H9 (cell line): ENCODE data around the gene CCBE1. TPM values are rescaled to one million over a fixed set of nuclear protein-coding genes. Genes with fewer than 3 reads are reported as not detected.

Experiments
- DNase-seq: peaks from one replicate; pipeline ENCODE4 v3.0.0-alpha.2; 2017
- H2AFZ ChIP-seq: one replicate; pipeline ENCODE4 v1.6.1; 2013; ENCODE audit warnings: mild to moderate bottlenecking, low read length, control low read depth, moderate library complexity
- H2AK5ac ChIP-seq: 2 replicates; pipeline ENCODE4 v1.6.1; 2013; ENCODE audit warnings: low read length, control low read depth, mixed read lengths; ENCODE audit not compliant: insufficient read length
- H2BK120ac ChIP-seq: one replicate; pipeline ENCODE4 v1.6.1; 2013; ENCODE audit warnings: low read depth, mild to moderate bottlenecking, low read length, control low read depth, inconsistent platforms; ENCODE audit not compliant: poor library complexity, severe bottlenecking
- H2BK12ac ChIP-seq: 2 replicates; pipeline ENCODE4 v1.6.1; 2013; ENCODE audit warnings: low read length, control low read depth, mixed read lengths, low read depth; ENCODE audit not compliant: insufficient read length
- H2BK15ac ChIP-seq: 2 replicates; pipeline ENCODE4 v1.6.1; 2013; ENCODE audit warnings: low read depth, low read length, control low read depth
- H2BK20ac ChIP-seq: one replicate; pipeline ENCODE4 v1.6.1; 2013; ENCODE audit warnings: low read depth, mild to moderate bottlenecking, low read length, control low read depth, inconsistent platforms; ENCODE audit not compliant: poor library complexity, severe bottlenecking
- H2BK5ac ChIP-seq: 2 replicates; pipeline ENCODE4 v1.6.1; 2013; ENCODE audit warnings: low read length, control low read depth, mixed read lengths; ENCODE audit not compliant: insufficient read length
- H3K14ac ChIP-seq: 2 replicates; pipeline ENCODE4 v1.6.1; 2013; ENCODE audit warnings: low read length, control low read depth; ENCODE audit not compliant: insufficient read depth
- H3K18ac ChIP-seq: 2 replicates; pipeline ENCODE4 v1.6.1; 2013; ENCODE audit warnings: low read depth, mild to moderate bottlenecking, mixed read lengths, low read length, control low read depth; ENCODE audit not compliant: insufficient read length
- H3K23ac ChIP-seq: 2 replicates; pipeline ENCODE4 v1.6.1; 2013; ENCODE audit warnings: low read length, control low read depth, mixed read lengths, low read depth; ENCODE audit not compliant: insufficient read length
- H3K23me2 ChIP-seq: 2 replicates; pipeline ENCODE4 v1.6.1; 2013; ENCODE audit warnings: low read depth, mild to moderate bottlenecking, mixed read lengths, low read length, control low read depth; ENCODE audit not compliant: insufficient read length, poor library complexity, severe bottlenecking
- H3K27ac ChIP-seq: 2 replicates; pipeline ENCODE4 v1.5.1; 2013; ENCODE audit warnings: low read length, control low read depth, mixed read lengths, low read depth; ENCODE audit not compliant: insufficient read length
- H3K27me3 ChIP-seq: 2 replicates; pipeline ENCODE4 v1.6.1; 2013; ENCODE audit warnings: low read length, control low read depth, inconsistent platforms; ENCODE audit not compliant: insufficient read depth
- H3K4ac ChIP-seq: 2 replicates; pipeline ENCODE4 v1.6.1; 2013; ENCODE audit warnings: low read depth, mild to moderate bottlenecking, control low read depth, inconsistent platforms, low read length, moderate library complexity
- H3K4me1 ChIP-seq: 2 replicates; pipeline ENCODE4 v1.6.1; 2013; ENCODE audit warnings: low read length, control low read depth, inconsistent platforms; ENCODE audit not compliant: insufficient read depth
- H3K4me2 ChIP-seq: 2 replicates; pipeline ENCODE4 v1.6.1; 2013; ENCODE audit warnings: low read length, control low read depth, mixed read lengths; ENCODE audit not compliant: insufficient read length, insufficient read depth
- H3K56ac ChIP-seq: 2 replicates; pipeline ENCODE4 v1.6.1; 2013; ENCODE audit warnings: low read depth, mild to moderate bottlenecking, mixed read lengths, low read length, control low read depth; ENCODE audit not compliant: insufficient read length
- H3K79me1 ChIP-seq: 2 replicates; pipeline ENCODE4 v1.6.1; 2013; ENCODE audit warnings: low read depth, mild to moderate bottlenecking, moderate library complexity, low read length, control low read depth, inconsistent platforms; ENCODE audit not compliant: insufficient read depth, poor library complexity, severe bottlenecking
- H3K79me2 ChIP-seq: 2 replicates; pipeline ENCODE4 v1.6.1; 2013; ENCODE audit warnings: low read length, control low read depth, inconsistent platforms; ENCODE audit not compliant: insufficient read depth
- H3K9ac ChIP-seq: 2 replicates; pipeline ENCODE4 v1.6.1; 2013; ENCODE audit warnings: low read length, control low read depth, mixed read lengths; ENCODE audit not compliant: insufficient read length; ENCODE audit errors: extremely low read depth
- H3K9me3 ChIP-seq: one replicate; pipeline ENCODE4 v1.6.1; 2013; ENCODE audit warnings: low read depth, low read length, inconsistent platforms; ENCODE audit not compliant: control insufficient read depth
- H3T11ph ChIP-seq: one replicate; pipeline ENCODE4 v1.6.1; 2013; ENCODE audit warnings: mild to moderate bottlenecking, low read length, control low read depth, inconsistent platforms
- H4K20me1 ChIP-seq: one replicate; pipeline ENCODE4 v1.6.1; 2013; ENCODE audit not compliant: control insufficient read depth, insufficient read length, insufficient read depth
- H4K5ac ChIP-seq: 2 replicates; pipeline ENCODE4 v1.6.1; 2013; ENCODE audit warnings: low read depth, mild to moderate bottlenecking, mixed read lengths, low read length, control low read depth; ENCODE audit not compliant: insufficient read length
- H4K8ac ChIP-seq: replicated peaks from 2 replicates; pipeline ENCODE4 v1.6.1; 2013; ENCODE audit warnings: low read length, control low read depth, mixed read lengths, low read depth; ENCODE audit not compliant: insufficient read length
- H4K91ac ChIP-seq: 2 replicates; pipeline ENCODE4 v1.6.1; 2013; ENCODE audit warnings: low read depth, mild to moderate bottlenecking, moderate library complexity, mixed read lengths, low read length, control low read depth; ENCODE audit not compliant: insufficient read length
- H3K27ac Mint-ChIP-seq, 3 experiments: 2 replicates in 2 of 3; 3 replicates in 1 of 3; pipeline ENCODE4 v1.8.0; 2020 to 2021; ENCODE audit warnings: mixed read lengths in 3 of 3, mild to moderate bottlenecking in 1 of 3, moderate library complexity in 1 of 3
- H3K27me3 Mint-ChIP-seq: 2 replicates; pipeline ENCODE4 v1.8.0; 2021; ENCODE audit warnings: low read depth, mild to moderate bottlenecking, moderate library complexity, mixed read lengths
- H3K36me3 Mint-ChIP-seq, 3 experiments: 2 replicates in 2 of 3; 3 replicates in 1 of 3; pipeline ENCODE4 v1.8.0; 2020 to 2021; ENCODE audit warnings: low read depth in 3 of 3, mixed read lengths in 3 of 3; ENCODE audit not compliant: insufficient read depth in 1 of 3
- H3K4me1 Mint-ChIP-seq, 2 experiments: 2 replicates each; pipeline ENCODE4 v1.8.0; 2020; ENCODE audit warnings: mixed read lengths in 2 of 2
- H3K4me3 Mint-ChIP-seq, 2 experiments: 2 replicates in 1 of 2; 3 replicates in 1 of 2; pipeline ENCODE4 v1.8.0; 2020 to 2021; ENCODE audit warnings: mild to moderate bottlenecking in 2 of 2, mixed read lengths in 2 of 2, moderate library complexity in 1 of 2
- H3K9me3 Mint-ChIP-seq, 2 experiments: 2 replicates in 1 of 2; 3 replicates in 1 of 2; pipeline ENCODE4 v1.8.0; 2020; ENCODE audit warnings: mild to moderate bottlenecking in 2 of 2, mixed read lengths in 2 of 2, moderate library complexity in 1 of 2
- CTCF ChIP-seq: fragments of 200-600 bp; sonication (generic); conservative IDR thresholded peaks from 3 replicates; pipeline ENCODE4 v1.8.0; 2021; ENCODE audit warnings: antibody characterized with exemption, mild to moderate bottlenecking
- WGBS: extraction: QIAGEN DNeasy Blood & Tissue Kit; methylation state at CpG from one replicate; pipeline ENCODE4 v1.1.7; 2013; ENCODE audit warnings: missing lambda C conversion rate, low lambda C conversion rate, mixed read lengths; ENCODE audit not compliant: insufficient read length; ENCODE audit errors: extremely low coverage; 5-methylcytosine and 5-hydroxymethylcytosine counted together
- total RNA-seq: library from RNA; stranded (reverse); gene quantifications from 2 replicates; pipeline ENCODE4 v1.2.1, GENCODE V29; 2021

The CCBE1 gene
- total RNA-seq, 1 experiment from 2014 or later, result 0.39 TPM

- no peak overlapping the region for H3K4me3 Mint-ChIP-seq
- H4K8ac ChIP-seq, result no peak overlapping the region
- peaks cover 40 to 44% of the 10 kb centered on the region in 2 experiments for H3K4me1 Mint-ChIP-seq
Measured at GRCh38 chr18:59681521-59682004, 15.7 kb downstream of the CCBE1 start.

More at GRCh38 chr18:59681521-59682004, 15.7 kb downstream of the CCBE1 start:
- Histone ChIP-seq H3T11ph (no peak overlapping the region), H3K4me2 (no peak overlapping the region), H4K20me1 (no peaks in the 10 kb centered on the region), H3K18ac (no peak overlapping the region), H2AFZ (no peak overlapping the region), H2AK5ac (no peak overlapping the region), H2BK15ac (no peak overlapping the region), H4K91ac (no peak overlapping the region), H3K9me3 (no peaks in the 10 kb centered on the region), H2BK120ac (no peak overlapping the region), H3K4me1 (peaks cover 8% of the 10 kb centered on the region), H3K79me1 (no peaks in the 10 kb centered on the region), H3K56ac (no peak overlapping the region), H3K23me2 (no peaks in the 10 kb centered on the region), H3K4ac (no peak overlapping the region), H3K9ac (no peak overlapping the region), H2BK20ac (no peak overlapping the region), H3K27ac (no peak overlapping the region), H3K14ac (no peak overlapping the region), H3K79me2 (no peaks in the 10 kb centered on the region), H2BK5ac (no peak overlapping the region), H2BK12ac (no peak overlapping the region), H3K23ac (no peak overlapping the region), H3K27me3 (no peaks in the 10 kb centered on the region), H4K5ac (no peak overlapping the region)
- Mint-ChIP-seq H3K9me3 (no peaks in the 10 kb centered on the region; a peak in 1 of 5 replicates), H3K27ac (peak overlapping the region in 1 of 3 experiments; percentile 42; a peak in 1 of 7 replicates), H3K36me3 (no peaks in the 10 kb centered on the region; a peak in 1 of 7 replicates), H3K27me3 (peaks cover 20% of the 10 kb centered on the region)
- WGBS, result no CpG with 5 or more reads among the region's 6 CpGs
- no peak for DNase-seq
- TF ChIP-seq CTCF, result no peak
